AG09309 (cell line): Measurements from ENCODE around the gene ERCC6L.
"Not testable (repeated sequence)": the region's sequence is repeated elsewhere in the genome, so short reads cannot be mapped to it uniquely, and the experiment has no call there.

Source experiments
- DNase-seq: peaks from one replicate; pipeline ENCODE4 v3.0.0-alpha.2; 2010; ENCODE audit warnings: low read depth
- H3K4me3 ChIP-seq: 2 replicates; pipeline ENCODE4 v1.5.1; 2011; ENCODE audit warnings: mild to moderate bottlenecking, low read depth, low read length, moderate library complexity; ENCODE audit not compliant: control insufficient read depth
- CTCF ChIP-seq: IDR thresholded peaks from 2 replicates; pipeline ENCODE4 v1.5.1; 2011; ENCODE audit warnings: mild to moderate bottlenecking, low read depth, low read length, inconsistent platforms; ENCODE audit not compliant: insufficient read depth, control insufficient read depth; ENCODE audit errors: missing control alignments

The ERCC6L gene

GRCh38 chrX:72180539-72180938 lies 58.3 kb downstream of the ERCC6L start:
- TF ChIP-seq CTCF: no peak
- H3K4me3 ChIP-seq: no peak overlapping the region
- DNase-seq: no peak

- DNase-seq: no peak
- no peak overlapping the region for H3K4me3 ChIP-seq
- no peak for TF ChIP-seq CTCF
Observed at GRCh38 chrX:72176981-72177380, 61.8 kb downstream of the ERCC6L start.

- DNase-seq, H3K4me3 ChIP-seq: not testable (repeated sequence)
Observed at GRCh38 chrX:72176289-72176688, 62.5 kb downstream of the ERCC6L start.

- no peak for TF ChIP-seq CTCF
- no peak overlapping the region for H3K4me3 ChIP-seq
- DNase-seq: no peak
Observed at GRCh38 chrX:72169008-72169728, 69.7 kb downstream of the ERCC6L start.

- DNase-seq: no peak
- no peak for TF ChIP-seq CTCF
- no peak overlapping the region for H3K4me3 ChIP-seq
Observed at GRCh38 chrX:72165551-72165950, 73.3 kb downstream of the ERCC6L start.

- no peak for DNase-seq
- no peak for TF ChIP-seq CTCF
- no peak overlapping the region for H3K4me3 ChIP-seq
Observed at GRCh38 chrX:72159769-72160168, 79.1 kb downstream of the ERCC6L start.

- no peak for DNase-seq
- no peak overlapping the region for H3K4me3 ChIP-seq
- no peak for TF ChIP-seq CTCF
Observed at GRCh38 chrX:72158773-72159172, 80.1 kb downstream of the ERCC6L start.
